Osteocyte (in vitro differentiated cells): ENCODE measurements around the gene MUC20. TPM values are rescaled to one million over a fixed set of nuclear protein-coding genes. Genes with fewer than 3 reads are reported as not detected.
"Not testable (repeated sequence)": the region's sequence is repeated elsewhere in the genome, so short reads cannot be mapped to it uniquely, and the experiment has no call there.

ENCODE experiments used
- DNase-seq: peaks from one replicate; pipeline ENCODE4 v3.0.0; 2021; ENCODE audit warnings: mixed read lengths; ENCODE audit not compliant: unreplicated experiment; ENCODE audit errors: extremely low spot score
- H3K27ac Mint-ChIP-seq: one replicate; pipeline ENCODE4 v1.8.0; 2021; ENCODE audit warnings: mild to moderate bottlenecking, mixed read lengths; ENCODE audit not compliant: unreplicated experiment
- H3K27me3 Mint-ChIP-seq: one replicate; pipeline ENCODE4 v1.8.0; 2021; ENCODE audit warnings: mixed read lengths; ENCODE audit not compliant: unreplicated experiment
- H3K36me3 Mint-ChIP-seq: one replicate; pipeline ENCODE4 v1.8.0; 2021; ENCODE audit warnings: mixed read lengths; ENCODE audit not compliant: unreplicated experiment
- H3K4me1 Mint-ChIP-seq: one replicate; pipeline ENCODE4 v1.8.0; 2021; ENCODE audit warnings: mixed read lengths; ENCODE audit not compliant: unreplicated experiment
- H3K4me3 Mint-ChIP-seq: one replicate; pipeline ENCODE4 v1.8.0; 2021; ENCODE audit warnings: mild to moderate bottlenecking, moderate library complexity, mixed read lengths; ENCODE audit not compliant: unreplicated experiment
- H3K9me3 Mint-ChIP-seq: one replicate; pipeline ENCODE4 v1.8.0; 2021; ENCODE audit warnings: mixed read lengths; ENCODE audit not compliant: unreplicated experiment
- CTCF ChIP-seq: fragments of 200-600 bp; sonication (generic); IDR thresholded peaks from 2 replicates; pipeline ENCODE4 v1.5.0; 2021; ENCODE audit warnings: antibody characterized with exemption, mild to moderate bottlenecking, moderate library complexity
- microRNA-seq: library from miRNA; unstranded; fragments of <30 nt; microRNA quantifications from one replicate; pipeline ENCODE4 v1.1.0, GENCODE V29; 2020; ENCODE audit not compliant: unreplicated experiment
- total RNA-seq: library from RNA; stranded (reverse); gene quantifications from 2 replicates; pipeline ENCODE4 v1.2.1, GENCODE V29; 2021

The MUC20 gene
- total RNA-seq, 1 donor from 2014 or later: 7.6 TPM

- no peaks in the 10 kb centered on the region for H3K36me3 Mint-ChIP-seq
- H3K9me3 Mint-ChIP-seq: no peaks in the 10 kb centered on the region
- H3K27ac Mint-ChIP-seq: no peak overlapping the region
- TF ChIP-seq CTCF: peak; percentile 50
- no peak for DNase-seq
- H3K4me1 Mint-ChIP-seq: no peaks in the 10 kb centered on the region
- H3K27me3 Mint-ChIP-seq: no peaks in the 10 kb centered on the region
- H3K4me3 Mint-ChIP-seq: no peak overlapping the region
Observed at GRCh38 chr3:195774917-195775316, 54.1 kb downstream of the MUC20 start.

GRCh38 chr3:195777975-195778374, 57.2 kb downstream of the MUC20 start:
- Mint-ChIP-seq H3K36me3 (no peaks in the 10 kb centered on the region), H3K27me3 (no peaks in the 10 kb centered on the region)

GRCh38 chr3:195781236-195781635, 60.5 kb downstream of the MUC20 start:
- not testable (repeated sequence) for H3K36me3 Mint-ChIP-seq

More at GRCh38 chr3:195777975-195778374, 57.2 kb downstream of the MUC20 start:
- no peak overlapping the region for H3K4me3 Mint-ChIP-seq
- peaks cover 14% of the 10 kb centered on the region for H3K9me3 Mint-ChIP-seq
- H3K4me1 Mint-ChIP-seq: no peaks in the 10 kb centered on the region
- H3K27ac Mint-ChIP-seq: no peak overlapping the region
- no peak for TF ChIP-seq CTCF
- DNase-seq: no peak

More at GRCh38 chr3:195781236-195781635, 60.5 kb downstream of the MUC20 start:
- H3K9me3 Mint-ChIP-seq: peaks cover 36% of the 10 kb centered on the region
- not testable (repeated sequence) for H3K27me3 Mint-ChIP-seq, H3K4me1 Mint-ChIP-seq, H3K27ac Mint-ChIP-seq, H3K4me3 Mint-ChIP-seq, DNase-seq

Small RNA genes lying within 50 kb of the gene (microRNA-seq; reads per million reads assigned to microRNA genes)
- 1.6 reads per million for gene MIR570

Other genes with a start within 250 kb of the MUC20 start
- 42.2 and 42.8 TPM in 2 replicates for gene PPP1R2, start 177.7 kb upstream of the MUC20 start, total RNA-seq
- 2.6 and 3.2 TPM in 2 replicates for gene APOD, start 137.0 kb upstream of the MUC20 start, total RNA-seq
- gene MUC4, start 91.0 kb downstream of the MUC20 start, total RNA-seq: not detected in 2 replicates
- gene TNK2, start 187.6 kb downstream of the MUC20 start, total RNA-seq: 42.9 and 54.2 TPM in 2 replicates